HCT116 (cell line): Measurements from ENCODE around the gene TIGD2.

Experiments used
- CTCF ChIP-seq, 3 experiments: fragments of 200-600 bp in 1 of 3; sonication (generic) in 1 of 3; IDR thresholded peaks in 2 of 3; conservative IDR thresholded peaks in 1 of 3; 2 replicates each; pipeline ENCODE4 v1.5.1; 2012 to 2017; ENCODE audit warnings: low read depth in 2 of 3, low read length in 2 of 3, antibody characterized with exemption in 1 of 3, borderline replicate concordance in 1 of 3, control low read depth in 1 of 3, mild to moderate bottlenecking in 1 of 3, mixed read lengths in 1 of 3, mixed run types in 1 of 3, moderate library complexity in 1 of 3; ENCODE audit not compliant: insufficient read depth in 1 of 3
- EZH2 ChIP-seq: fragments of 200-600 bp; sonication (generic); IDR thresholded peaks from 2 replicates; pipeline ENCODE4 v1.6.1; 2017; ENCODE audit warnings: antibody characterized with exemption, mixed run types
- JUND ChIP-seq: IDR thresholded peaks from 2 replicates; pipeline ENCODE4 v1.6.1; 2012
- POLR2A ChIP-seq: IDR thresholded peaks from 2 replicates; pipeline ENCODE4 v1.7.0; 2011; ENCODE audit warnings: borderline replicate concordance; ENCODE audit not compliant: insufficient read depth, insufficient read length; ENCODE audit errors: extremely low read depth
- SP1 ChIP-seq: IDR thresholded peaks from 2 replicates; pipeline ENCODE4 v1.6.1; 2012; ENCODE audit warnings: low read depth
- TF ChIP-seq, protein P1 (sequence below): IDR thresholded peaks from 2 replicates; pipeline ENCODE4 v1.6.1; 2012; ENCODE audit warnings: low read depth

DNA sequence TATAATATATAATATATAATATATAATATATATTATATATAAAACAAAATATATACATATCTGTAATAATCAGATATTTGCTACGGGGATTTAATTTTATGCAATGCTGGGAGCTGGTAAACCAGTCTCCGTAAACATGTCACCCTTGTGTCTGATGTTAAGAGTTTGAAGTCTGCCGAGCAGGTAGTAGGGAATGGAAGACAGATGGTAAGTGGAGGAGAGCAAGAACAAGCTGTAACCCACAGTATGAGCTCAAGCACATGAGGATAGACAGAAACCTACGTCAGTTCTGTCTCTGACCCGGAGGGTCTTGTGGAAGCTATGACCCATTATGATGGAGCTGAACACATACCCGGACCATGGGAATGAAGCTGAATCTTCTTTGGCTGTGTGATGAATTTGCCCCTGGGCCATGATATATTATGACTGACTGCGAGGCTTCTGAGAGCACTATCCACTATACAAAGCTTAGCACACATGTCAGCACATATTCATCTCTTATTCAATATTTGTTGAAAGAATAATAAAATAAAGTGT, 46.2 kb downstream of the TIGD2 start:
- TF ChIP-seq CTCF (IDR thresholded peaks at IDR 0.05 in 2 of 3, conservative IDR thresholded peaks at IDR 0.05 in 1 of 3; ENCODE audit: borderline replicate concordance in 1 of 3, insufficient read depth in 1 of 3, low read depth in 2 of 3, low read length in 2 of 3) = no peak
- TF ChIP-seq JUND = no peak
- no peak for TF ChIP-seq SP1
- no peak for TF ChIP-seq POLR2A
- TF ChIP-seq EZH2 = no peak
- TF ChIP-seq, protein P1, sequence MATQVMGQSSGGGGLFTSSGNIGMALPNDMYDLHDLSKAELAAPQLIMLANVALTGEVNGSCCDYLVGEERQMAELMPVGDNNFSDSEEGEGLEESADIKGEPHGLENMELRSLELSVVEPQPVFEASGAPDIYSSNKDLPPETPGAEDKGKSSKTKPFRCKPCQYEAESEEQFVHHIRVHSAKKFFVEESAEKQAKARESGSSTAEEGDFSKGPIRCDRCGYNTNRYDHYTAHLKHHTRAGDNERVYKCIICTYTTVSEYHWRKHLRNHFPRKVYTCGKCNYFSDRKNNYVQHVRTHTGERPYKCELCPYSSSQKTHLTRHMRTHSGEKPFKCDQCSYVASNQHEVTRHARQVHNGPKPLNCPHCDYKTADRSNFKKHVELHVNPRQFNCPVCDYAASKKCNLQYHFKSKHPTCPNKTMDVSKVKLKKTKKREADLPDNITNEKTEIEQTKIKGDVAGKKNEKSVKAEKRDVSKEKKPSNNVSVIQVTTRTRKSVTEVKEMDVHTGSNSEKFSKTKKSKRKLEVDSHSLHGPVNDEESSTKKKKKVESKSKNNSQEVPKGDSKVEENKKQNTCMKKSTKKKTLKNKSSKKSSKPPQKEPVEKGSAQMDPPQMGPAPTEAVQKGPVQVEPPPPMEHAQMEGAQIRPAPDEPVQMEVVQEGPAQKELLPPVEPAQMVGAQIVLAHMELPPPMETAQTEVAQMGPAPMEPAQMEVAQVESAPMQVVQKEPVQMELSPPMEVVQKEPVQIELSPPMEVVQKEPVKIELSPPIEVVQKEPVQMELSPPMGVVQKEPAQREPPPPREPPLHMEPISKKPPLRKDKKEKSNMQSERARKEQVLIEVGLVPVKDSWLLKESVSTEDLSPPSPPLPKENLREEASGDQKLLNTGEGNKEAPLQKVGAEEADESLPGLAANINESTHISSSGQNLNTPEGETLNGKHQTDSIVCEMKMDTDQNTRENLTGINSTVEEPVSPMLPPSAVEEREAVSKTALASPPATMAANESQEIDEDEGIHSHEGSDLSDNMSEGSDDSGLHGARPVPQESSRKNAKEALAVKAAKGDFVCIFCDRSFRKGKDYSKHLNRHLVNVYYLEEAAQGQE = no peak
